T-helper 17 cell (primary cell): Measurements from ENCODE around the gene PACSIN2. TPM values are rescaled to one million over a fixed set of nuclear protein-coding genes. Genes with fewer than 3 reads are reported as not detected.

ENCODE experiments used
- ATAC-seq: fragments of 150-1000 bp; cut with Tn5 transposase; 2 replicates; pipeline ENCODE4 v1.10.0; 2021; ENCODE audit warnings: mild to moderate bottlenecking, moderate library complexity
- DNase-seq, 3 donors: peaks; one replicate each; pipeline versions ENCODE4 v3.0.0 to v3.0.0-alpha.2; 2020 to 2021
- H3K9me3 ChIP-seq: one replicate; pipeline ENCODE4 v1.7.0; 2013; ENCODE audit warnings: low read length, mild to moderate bottlenecking; ENCODE audit not compliant: control insufficient read depth, poor library complexity, severe bottlenecking
- H3K27ac Mint-ChIP-seq: one replicate; pipeline ENCODE4 v1.8.0; 2022; ENCODE audit warnings: mild to moderate bottlenecking, moderate library complexity, mixed read lengths
- H3K27me3 Mint-ChIP-seq: one replicate; pipeline ENCODE4 v1.8.0; 2022; ENCODE audit warnings: mixed read lengths
- H3K36me3 Mint-ChIP-seq: one replicate; pipeline ENCODE4 v1.8.0; 2022; ENCODE audit warnings: low read depth, mixed read lengths
- H3K4me1 Mint-ChIP-seq: one replicate; pipeline ENCODE4 v1.8.0; 2022; ENCODE audit warnings: mild to moderate bottlenecking, mixed read lengths
- H3K4me3 Mint-ChIP-seq: one replicate; pipeline ENCODE4 v1.8.0; 2022; ENCODE audit warnings: mild to moderate bottlenecking, moderate library complexity, mixed read lengths
- total RNA-seq, 4 donors: library from RNA in 2 of 4; stranded (reverse) in 2 of 4; gene quantifications; one replicate each; pipeline ENCODE4 v1.2.3 and lab custom pipeline; 2022 to 2026

Gene PACSIN2
- total RNA-seq, 2 donors from 2014 or later: 36.8 to 61.3 TPM

GRCh38 chr22:42887523-42888507 lies 127.1 kb downstream of the PACSIN2 start:
- DNase-seq (no peak), ATAC-seq (no peak)
- H3K4me3 Mint-ChIP-seq: no peak overlapping the region
- peaks cover 4% of the 10 kb centered on the region for H3K36me3 Mint-ChIP-seq
- H3K27ac Mint-ChIP-seq: peak overlapping the region; percentile 82
- no peaks in the 10 kb centered on the region for H3K27me3 Mint-ChIP-seq
- H3K9me3 ChIP-seq: no peaks in the 10 kb centered on the region
- peaks cover 14% of the 10 kb centered on the region for H3K4me1 Mint-ChIP-seq

GRCh38 chr22:42887120-42887519 lies 127.8 kb downstream of the PACSIN2 start:
- no peak overlapping the region for H3K4me3 Mint-ChIP-seq
- peak overlapping the region; percentile 82 for H3K27ac Mint-ChIP-seq
- peaks cover 4% of the 10 kb centered on the region for H3K36me3 Mint-ChIP-seq
- no peak for DNase-seq
- no peaks in the 10 kb centered on the region for H3K9me3 ChIP-seq
- no peaks in the 10 kb centered on the region for H3K27me3 Mint-ChIP-seq
- H3K4me1 Mint-ChIP-seq: peaks cover 14% of the 10 kb centered on the region
- no peak for ATAC-seq

- ATAC-seq (no peak), DNase-seq (no peak)
- H3K4me3 Mint-ChIP-seq: no peak overlapping the region
- no peaks in the 10 kb centered on the region for H3K9me3 ChIP-seq
- H3K27me3 Mint-ChIP-seq: no peaks in the 10 kb centered on the region
- peaks cover 4% of the 10 kb centered on the region for H3K36me3 Mint-ChIP-seq
- peaks cover 14% of the 10 kb centered on the region for H3K4me1 Mint-ChIP-seq
- H3K27ac Mint-ChIP-seq: peak overlapping the region; percentile 39
These were observed 129.5 kb downstream of the PACSIN2 start for GRCh38 chr22:42885446-42885845.

DNA sequence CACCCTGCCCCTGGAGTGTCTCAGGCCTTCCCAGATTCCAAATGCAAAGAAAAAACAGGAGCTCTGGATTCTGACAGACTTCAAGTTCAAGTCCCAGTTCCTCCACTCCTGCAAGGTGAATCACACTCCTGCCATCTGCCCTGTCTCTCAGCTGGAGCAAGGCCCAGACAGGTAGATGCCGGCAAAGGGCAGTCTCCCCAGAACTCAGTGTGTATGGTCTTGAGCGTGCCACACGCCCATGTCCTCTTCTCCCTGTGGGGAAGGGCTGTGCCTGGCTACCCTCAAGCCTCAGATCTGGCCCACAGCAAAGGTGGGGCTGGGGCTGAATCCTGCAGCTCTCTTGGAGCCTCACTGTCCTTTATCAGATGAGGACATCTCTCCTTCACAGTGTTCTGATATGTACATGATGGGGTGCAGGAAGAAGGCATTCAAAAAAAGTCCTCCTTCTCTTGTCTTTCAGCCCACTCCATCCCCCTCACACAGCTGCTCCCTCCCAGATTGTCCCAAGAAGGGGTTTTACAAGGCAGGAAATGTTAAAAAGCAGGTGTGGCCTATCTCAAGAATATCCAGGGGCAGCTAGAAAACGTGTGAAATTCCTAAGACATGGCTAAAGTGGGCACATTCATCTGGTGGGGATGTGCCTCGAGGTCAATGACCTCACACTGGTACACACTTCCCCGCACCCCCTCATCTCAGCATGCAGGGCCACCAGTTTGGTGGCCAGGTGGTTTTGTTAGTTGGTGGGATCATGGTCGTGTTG lies 130.2 kb downstream of the PACSIN2 start:
- H3K4me1 Mint-ChIP-seq: peaks cover 14% of the 10 kb centered on the region
- DNase-seq: no peak
- ATAC-seq: no peak
- H3K9me3 ChIP-seq: no peaks in the 10 kb centered on the region
- H3K27ac Mint-ChIP-seq: no peak overlapping the region
- peaks cover 4% of the 10 kb centered on the region for H3K36me3 Mint-ChIP-seq
- no peak overlapping the region for H3K4me3 Mint-ChIP-seq
- H3K27me3 Mint-ChIP-seq: no peaks in the 10 kb centered on the region

DNA sequence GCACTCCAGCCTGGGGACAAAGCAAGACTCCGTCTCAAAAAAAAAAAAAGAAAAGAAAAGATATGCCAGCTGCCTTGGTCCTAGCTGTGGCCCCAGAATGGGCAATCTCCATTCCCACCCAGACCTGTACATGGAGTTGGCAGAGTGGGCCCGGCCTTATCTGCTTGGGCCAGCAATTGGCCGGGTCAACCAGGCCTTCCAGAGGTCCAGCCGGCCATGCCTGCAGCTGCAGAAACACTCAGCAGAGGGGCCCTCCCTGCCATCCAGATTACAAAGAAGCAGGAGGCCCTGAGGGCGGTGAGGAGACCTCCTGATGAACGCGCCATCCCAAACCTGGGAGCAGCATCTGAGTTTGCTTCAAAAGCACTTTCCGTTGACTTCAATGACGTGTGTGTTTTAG lies 131.0 kb downstream of the PACSIN2 start:
- H3K4me1 Mint-ChIP-seq: peaks cover 9% of the 10 kb centered on the region
- ATAC-seq (no peak), DNase-seq (no peak)
- no peak overlapping the region for H3K4me3 Mint-ChIP-seq
- H3K36me3 Mint-ChIP-seq: peaks cover 2% of the 10 kb centered on the region
- no peak overlapping the region for H3K27ac Mint-ChIP-seq
- no peaks in the 10 kb centered on the region for H3K27me3 Mint-ChIP-seq
- no peaks in the 10 kb centered on the region for H3K9me3 ChIP-seq

DNA sequence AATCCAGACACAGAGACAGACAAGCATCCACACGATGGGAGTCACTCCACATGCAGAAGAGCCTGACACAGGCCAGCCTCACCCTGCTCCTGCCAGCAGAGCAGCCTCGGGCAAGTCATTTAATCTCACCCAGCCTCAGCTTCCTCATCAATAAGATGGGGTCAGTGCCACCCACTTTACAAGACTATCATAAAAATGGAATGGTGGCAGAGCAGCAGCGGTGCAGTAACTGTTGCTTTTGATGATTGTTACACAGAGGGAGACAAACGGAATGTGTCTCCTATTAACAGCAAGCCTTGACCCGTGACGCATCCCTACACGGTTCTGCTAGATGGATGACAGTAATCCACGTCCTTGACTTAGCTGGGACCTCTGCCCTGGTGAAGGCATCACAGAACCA lies 131.8 kb downstream of the PACSIN2 start:
- no peaks in the 10 kb centered on the region for H3K36me3 Mint-ChIP-seq
- H3K4me3 Mint-ChIP-seq: no peak overlapping the region
- ATAC-seq (no peak), DNase-seq (no peak)
- H3K4me1 Mint-ChIP-seq: peaks cover 2% of the 10 kb centered on the region
- H3K27ac Mint-ChIP-seq: no peak overlapping the region
- H3K9me3 ChIP-seq: no peaks in the 10 kb centered on the region
- H3K27me3 Mint-ChIP-seq: no peaks in the 10 kb centered on the region

GRCh38 chr22:42881982-42882656 lies 132.8 kb downstream of the PACSIN2 start:
- no peaks in the 10 kb centered on the region for H3K36me3 Mint-ChIP-seq

GRCh38 chr22:42881298-42881697 lies 133.7 kb downstream of the PACSIN2 start:
- Mint-ChIP-seq H3K27ac (no peak overlapping the region), H3K4me3 (no peak overlapping the region), H3K36me3 (no peaks in the 10 kb centered on the region), H3K4me1 (peaks cover 4% of the 10 kb centered on the region), H3K27me3 (no peaks in the 10 kb centered on the region)
- ATAC-seq (no peak), DNase-seq (no peak)
- no peaks in the 10 kb centered on the region for H3K9me3 ChIP-seq

More at GRCh38 chr22:42881982-42882656, 132.8 kb downstream of the PACSIN2 start:
- ATAC-seq: no peak
- Mint-ChIP-seq H3K4me1 (no peaks in the 10 kb centered on the region), H3K27ac (no peak overlapping the region), H3K4me3 (no peak overlapping the region), H3K27me3 (no peaks in the 10 kb centered on the region)
- no peaks in the 10 kb centered on the region for H3K9me3 ChIP-seq
- no peak for DNase-seq

DNA sequence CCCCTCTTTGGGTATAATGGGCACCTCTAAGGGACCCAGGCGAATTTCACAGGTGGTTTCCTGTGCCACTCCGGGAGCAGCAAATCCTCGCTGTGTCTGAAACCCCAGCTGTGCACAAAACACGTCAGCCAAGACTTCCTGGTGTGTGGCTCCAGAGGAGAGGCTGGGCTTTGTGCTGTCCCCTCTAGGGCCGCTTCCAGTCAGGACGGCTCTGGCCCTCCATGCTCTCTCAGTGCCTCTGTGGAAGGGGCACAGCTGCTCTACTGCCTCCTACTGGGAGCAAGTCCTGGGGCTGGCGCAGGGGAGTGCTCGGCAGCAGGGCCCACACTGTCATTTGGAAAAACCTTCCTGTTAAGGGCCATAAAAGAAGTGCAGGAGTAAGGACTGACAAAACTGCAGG lies 134.1 kb downstream of the PACSIN2 start:
- no peaks in the 10 kb centered on the region for H3K9me3 ChIP-seq
- no peak overlapping the region for H3K27ac Mint-ChIP-seq
- no peak for DNase-seq
- ATAC-seq: no peak
- H3K36me3 Mint-ChIP-seq: no peaks in the 10 kb centered on the region
- peaks cover 4% of the 10 kb centered on the region for H3K4me1 Mint-ChIP-seq
- H3K27me3 Mint-ChIP-seq: no peaks in the 10 kb centered on the region
- no peak overlapping the region for H3K4me3 Mint-ChIP-seq

GRCh38 chr22:42879371-42880021 lies 135.5 kb downstream of the PACSIN2 start:
- DNase-seq (no peak), ATAC-seq (no peak)
- Mint-ChIP-seq H3K27ac (no peak overlapping the region), H3K27me3 (no peaks in the 10 kb centered on the region), H3K4me1 (peaks cover 4% of the 10 kb centered on the region), H3K4me3 (no peak overlapping the region), H3K36me3 (no peaks in the 10 kb centered on the region)
- no peaks in the 10 kb centered on the region for H3K9me3 ChIP-seq

GRCh38 chr22:42878561-42879305 lies 136.2 kb downstream of the PACSIN2 start:
- H3K9me3 ChIP-seq: no peaks in the 10 kb centered on the region
- Mint-ChIP-seq H3K4me1 (peaks cover 4% of the 10 kb centered on the region), H3K27ac (no peak overlapping the region), H3K4me3 (no peak overlapping the region), H3K27me3 (no peaks in the 10 kb centered on the region), H3K36me3 (no peaks in the 10 kb centered on the region)
- ATAC-seq (no peak), DNase-seq (no peak)

GRCh38 chr22:42877597-42878340 lies 137.2 kb downstream of the PACSIN2 start:
- no peak for ATAC-seq
- peaks cover 4% of the 10 kb centered on the region for H3K4me1 Mint-ChIP-seq
- H3K36me3 Mint-ChIP-seq: no peaks in the 10 kb centered on the region

More at GRCh38 chr22:42877597-42878340, 137.2 kb downstream of the PACSIN2 start:
- no peak overlapping the region for H3K4me3 Mint-ChIP-seq
- no peak overlapping the region for H3K27ac Mint-ChIP-seq
- H3K27me3 Mint-ChIP-seq: no peaks in the 10 kb centered on the region
- no peak for DNase-seq
- H3K9me3 ChIP-seq: no peaks in the 10 kb centered on the region
